Stimulated activated CD4-positive, alpha-beta T cell treated with anti-CD3 and anti-CD28 coated beads, Interleukin-1b, Interleukin-23, amount 100 ng/mL, for 1 hour (primary cell): ENCODE results near the gene ZNF460.

ENCODE experiments used
- DNase-seq, 2 donors: peaks; one replicate each; pipeline ENCODE4 v3.0.0-alpha.2; 2020; ENCODE audit warnings: low read depth in 2 of 2

Gene ZNF460

GRCh38 chr19:57342582-57342981, 62.3 kb downstream of the ZNF460 start:
- no peak for DNase-seq
